ENCODE data around the gene PPP2R5A.

PPP2R5A gene

GRCh38 chr1:212368073-212368484, 82.9 kb downstream of the PPP2R5A start:
- DNase-seq (ENCODE audit: low spot score) = peak; percentile 68
- TF ChIP-seq CTCF (IDR thresholded peaks at IDR 0.05; ENCODE audit: extremely low read depth, insufficient read depth, missing control alignments) = peak; percentile 87
- in situ Hi-C loops (cut with MboI; ENCODE audit: low pct_unique_long_range_greater_than_20kb, low sequenced_read_pairs, unreplicated experiment) = loop anchor here (25.0 kb wide), 1 partner anchor 681 kb away; the partner anchor contains the start of gene NEK2

- DNase-seq (ENCODE audit: low spot score) = no peak
- TF ChIP-seq CTCF (IDR thresholded peaks at IDR 0.05; ENCODE audit: extremely low read depth, insufficient read depth, missing control alignments) = no peak
- in situ Hi-C loops (cut with MboI; ENCODE audit: low pct_unique_long_range_greater_than_20kb, low sequenced_read_pairs, unreplicated experiment) = no loop called here
These were observed 90.8 kb downstream of the PPP2R5A start for GRCh38 chr1:212375986-212376385.

DNA sequence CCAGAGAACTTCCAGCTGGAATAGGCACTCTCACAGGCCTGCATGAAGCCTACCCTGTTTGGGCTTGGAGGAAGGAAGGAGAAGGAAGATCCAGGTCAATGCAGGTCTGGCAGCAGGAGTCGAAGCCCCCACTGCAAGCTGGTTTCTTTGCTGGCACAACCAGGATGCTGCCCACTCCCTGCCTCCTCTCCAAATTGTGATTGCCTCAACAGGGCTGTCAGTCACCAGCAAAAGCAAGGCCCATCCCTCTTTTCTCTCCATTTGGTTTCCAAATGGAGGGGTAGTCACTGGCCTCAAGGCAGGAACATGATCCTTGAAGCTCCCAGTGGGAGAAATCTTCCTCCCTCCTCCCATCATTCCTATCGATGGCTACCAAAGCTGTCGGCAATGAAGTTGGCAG, 92.4 kb downstream of the PPP2R5A start:
- DNase-seq (ENCODE audit: low spot score) = no peak
- TF ChIP-seq CTCF (IDR thresholded peaks at IDR 0.05; ENCODE audit: extremely low read depth, insufficient read depth, missing control alignments) = no peak
- in situ Hi-C loops (cut with MboI; ENCODE audit: low pct_unique_long_range_greater_than_20kb, low sequenced_read_pairs, unreplicated experiment) = no loop called here

DNA sequence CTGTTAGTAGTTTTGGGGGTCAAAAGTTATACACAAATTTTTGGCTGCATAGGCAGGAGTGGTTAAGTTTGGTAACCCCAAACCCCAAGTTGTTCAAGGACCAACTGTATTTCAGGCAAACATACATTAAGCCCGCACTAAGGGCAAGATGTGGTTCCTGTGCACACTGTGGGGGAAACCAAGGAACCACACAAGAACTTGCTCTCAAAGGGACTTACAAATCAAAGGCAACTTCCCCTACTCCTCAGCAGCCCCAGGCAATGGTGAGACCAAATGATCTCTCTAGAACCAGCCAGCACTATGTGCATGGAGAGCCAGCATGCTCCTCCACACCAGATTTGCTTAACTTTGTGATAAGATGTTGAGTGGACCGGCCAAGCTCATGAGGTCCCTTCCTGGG, 94.2 kb downstream of the PPP2R5A start:
- in situ Hi-C loops (cut with MboI; ENCODE audit: low pct_unique_long_range_greater_than_20kb, low sequenced_read_pairs, unreplicated experiment) = no loop called here
- TF ChIP-seq CTCF (IDR thresholded peaks at IDR 0.05; ENCODE audit: extremely low read depth, insufficient read depth, missing control alignments) = no peak
- no peak for DNase-seq (ENCODE audit: low spot score)

- DNase-seq (ENCODE audit: low spot score) = no peak
- in situ Hi-C loops (cut with MboI; ENCODE audit: low pct_unique_long_range_greater_than_20kb, low sequenced_read_pairs, unreplicated experiment) = no loop called here
- no peak for TF ChIP-seq CTCF (IDR thresholded peaks at IDR 0.05; ENCODE audit: extremely low read depth, insufficient read depth, missing control alignments)
These were observed 96.3 kb downstream of the PPP2R5A start for GRCh38 chr1:212381397-212382035.

DNA sequence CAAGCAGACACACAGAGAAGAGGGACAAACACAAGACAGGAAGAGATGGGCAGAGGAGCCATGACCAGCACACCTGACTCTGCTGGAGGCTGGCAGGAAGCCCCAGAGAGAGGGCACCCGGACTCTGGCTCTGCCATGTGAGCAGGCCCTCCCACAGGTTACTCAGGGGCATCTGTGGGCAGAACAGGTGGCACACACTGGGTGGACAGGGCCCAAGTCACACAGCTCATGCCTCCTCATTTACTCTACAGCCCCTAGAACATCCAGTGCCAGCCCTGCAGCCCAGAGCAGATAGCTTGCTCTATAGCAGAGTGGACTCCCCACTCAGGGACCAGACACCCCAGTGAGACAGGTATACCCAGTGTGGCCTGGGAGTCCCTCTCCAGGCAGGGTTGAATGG, 100.8 kb downstream of the PPP2R5A start:
- in situ Hi-C loops (cut with MboI; ENCODE audit: low pct_unique_long_range_greater_than_20kb, low sequenced_read_pairs, unreplicated experiment) = no loop called here

More for the DNA sequence above, 100.8 kb downstream of the PPP2R5A start:
- DNase-seq (ENCODE audit: low spot score) = no peak
- no peak for TF ChIP-seq CTCF (IDR thresholded peaks at IDR 0.05; ENCODE audit: extremely low read depth, insufficient read depth, missing control alignments)
